HL-60 (cell line): Measurements from ENCODE around the gene SPOUT1.

Source experiments
- DNase-seq, 2 experiments: peaks; one replicate each; pipeline ENCODE4 v3.0.0-alpha.2; 2010 to 2020; ENCODE audit warnings: low read depth in 1 of 2, low spot score in 1 of 2
- H3K27ac ChIP-seq: fragments of 250-450 bp; sonication (Bioruptor Pico); replicated peaks from 2 replicates; pipeline ENCODE4 v1.5.1; 2020; ENCODE audit warnings: mild to moderate bottlenecking, moderate library complexity
- H3K27me3 ChIP-seq: fragments of 250-450 bp; sonication (Bioruptor Pico); 2 replicates; pipeline ENCODE4 v1.5.1; 2021; ENCODE audit warnings: mild to moderate bottlenecking, moderate library complexity; ENCODE audit not compliant: insufficient read depth, poor library complexity, severe bottlenecking
- H3K4me3 ChIP-seq: replicated peaks from 2 replicates; pipeline ENCODE4 v1.5.1; 2011; ENCODE audit warnings: mild to moderate bottlenecking, control low read depth, low read length; ENCODE audit not compliant: insufficient read depth
- CTCF ChIP-seq: IDR thresholded peaks from one replicate; pipeline ENCODE4 v1.5.1; 2011; ENCODE audit warnings: low read length, control low read depth, inconsistent platforms; ENCODE audit not compliant: insufficient read depth
- GABPA ChIP-seq: IDR thresholded peaks from 2 replicates; pipeline ENCODE4 v1.6.1; 2012; ENCODE audit warnings: low read depth
- POLR2AphosphoS5 ChIP-seq: IDR thresholded peaks from 2 replicates; pipeline ENCODE4 v1.6.1; 2012; ENCODE audit warnings: low read depth
- REST ChIP-seq: IDR thresholded peaks from 2 replicates; pipeline ENCODE4 v1.6.1; 2012; ENCODE audit warnings: low read depth; ENCODE audit not compliant: insufficient replicate concordance
- SPI1 ChIP-seq: IDR thresholded peaks from 2 replicates; pipeline ENCODE4 v1.6.1; 2012; ENCODE audit warnings: low read depth, mild to moderate bottlenecking, borderline replicate concordance

SPOUT1 gene

GRCh38 chr9:128809831-128810230 lies 19.8 kb downstream of the SPOUT1 start:
- H3K27me3 ChIP-seq: no peaks in the 10 kb centered on the region
- H3K4me3 ChIP-seq: no peak overlapping the region
- DNase-seq: no peak
- TF ChIP-seq GABPA: no peak
- no peak for TF ChIP-seq POLR2AphosphoS5
- TF ChIP-seq CTCF: no peak
- no peak for TF ChIP-seq SPI1
- no peak for TF ChIP-seq REST
- no peak overlapping the region for H3K27ac ChIP-seq

GRCh38 chr9:128809036-128809599 lies 20.5 kb downstream of the SPOUT1 start:
- TF ChIP-seq CTCF: no peak
- TF ChIP-seq POLR2AphosphoS5: no peak
- TF ChIP-seq SPI1: no peak
- TF ChIP-seq REST: no peak
- no peak for TF ChIP-seq GABPA
- H3K27ac ChIP-seq: no peak overlapping the region
- no peak overlapping the region for H3K4me3 ChIP-seq
- H3K27me3 ChIP-seq: no peaks in the 10 kb centered on the region
- DNase-seq: no peak

- TF ChIP-seq POLR2AphosphoS5: no peak
- TF ChIP-seq REST: no peak
- no peak for TF ChIP-seq SPI1
- TF ChIP-seq GABPA: no peak
- TF ChIP-seq CTCF: no peak
- Histone ChIP-seq H3K27me3 (no peaks in the 10 kb centered on the region), H3K4me3 (no peak overlapping the region), H3K27ac (no peak overlapping the region)
- no peak for DNase-seq
Measured at GRCh38 chr9:128808543-128808942, 21.1 kb downstream of the SPOUT1 start.
